GM13977 (cell line): ENCODE data around the gene CERS2.
A peak's percentile ranks its signal among the peaks of the same experiment; 100 is the strongest.

Source experiments
- DNase-seq: peaks from one replicate; pipeline ENCODE4 v3.0.0; 2012; ENCODE audit warnings: low spot score
- CTCF ChIP-seq: IDR thresholded peaks from 2 replicates; pipeline ENCODE4 v1.5.1; 2012; ENCODE audit warnings: mild to moderate bottlenecking, control low read depth; ENCODE audit not compliant: insufficient read depth; ENCODE audit errors: extremely low read depth, missing control alignments
- in situ Hi-C: fragments of 300-500 bp; cut with MboI; formaldehyde crosslinking; loops from one replicate; pipeline ENCODE4 v1.12.0; 2022; ENCODE audit warnings: low sequenced_read_pairs, low pct_unique_long_range_greater_than_20kb, mixed read lengths, inconsistent platforms; ENCODE audit not compliant: unreplicated experiment

Gene CERS2

GRCh38 chr1:150926097-150926741 lies 48.4 kb downstream of the CERS2 start, which contains the start of gene SETDB1:
TSS of gene SETDB1 (plus strand) at chr1:150926363. CDS start at chr1:150927715, 1,352 bp downstream.
- peak; percentile 13 for TF ChIP-seq CTCF
- peak; percentile 88 for DNase-seq
- in situ Hi-C loops = no loop called here

GRCh38 chr1:150925080-150925479 lies 49.6 kb downstream of the CERS2 start:
- no peak for DNase-seq
- no peak for TF ChIP-seq CTCF
- in situ Hi-C loops = no loop called here

GRCh38 chr1:150922519-150922975 lies 52.1 kb downstream of the CERS2 start:
- in situ Hi-C loops = no loop called here
- peak; percentile 74 for TF ChIP-seq CTCF
- DNase-seq = peak; percentile 81

GRCh38 chr1:150917387-150917786 lies 57.2 kb downstream of the CERS2 start:
- in situ Hi-C loops = no loop called here
- DNase-seq = no peak
- TF ChIP-seq CTCF = no peak
